HepG2 (cell line): Measurements from ENCODE around the gene EARS2. TPM values are rescaled to one million over a fixed set of nuclear protein-coding genes. Genes with fewer than 3 reads are reported as not detected.

Experiments used
- AFF4 ChIP-seq: sonication (generic); formaldehyde crosslinking; IDR thresholded peaks from 2 replicates; pipeline ENCODE4 v1.4.0; 2020; ENCODE audit warnings: missing genetic modification reagents
- AKAP8 ChIP-seq: sonication (generic); formaldehyde crosslinking; IDR thresholded peaks from 2 replicates; pipeline ENCODE4 v1.5.1; 2020; ENCODE audit warnings: mild to moderate bottlenecking, missing genetic modification reagents
- CREM ChIP-seq, 2 experiments: sonication (generic) in 1 of 2; formaldehyde crosslinking in 1 of 2; IDR thresholded peaks; 2 replicates each; pipeline versions ENCODE4 v1.4.0 to v1.6.1; 2016 to 2020; ENCODE audit warnings: antibody characterized with exemption in 1 of 2, mild to moderate bottlenecking in 1 of 2, missing genetic modification reagents in 1 of 2
- ELF3 ChIP-seq: IDR thresholded peaks from 2 replicates; pipeline ENCODE4 v1.6.1; 2016; ENCODE audit warnings: missing genetic modification reagents, missing compliant biosample characterization
- HES4 ChIP-seq: sonication (generic); formaldehyde crosslinking; IDR thresholded peaks from 2 replicates; pipeline ENCODE4 v1.9.0; 2021; ENCODE audit warnings: mild to moderate bottlenecking, missing genetic modification reagents, borderline replicate concordance
- HOXD1 ChIP-seq: sonication (generic); formaldehyde crosslinking; IDR thresholded peaks from 2 replicates; pipeline ENCODE4 v1.5.0; 2020; ENCODE audit warnings: missing genetic modification reagents
- MAX ChIP-seq: IDR thresholded peaks from 2 replicates; pipeline ENCODE4 v1.6.1; 2012; ENCODE audit warnings: inconsistent platforms
- NCOA1 ChIP-seq: sonication (generic); formaldehyde crosslinking; IDR thresholded peaks from 2 replicates; pipeline ENCODE4 v1.9.0; 2021; ENCODE audit warnings: missing genetic modification reagents
- NFYC ChIP-seq: IDR thresholded peaks from 2 replicates; pipeline ENCODE4 v1.6.1; 2016; ENCODE audit warnings: missing genetic modification reagents, missing compliant biosample characterization
- RFX5 ChIP-seq: IDR thresholded peaks from 2 replicates; pipeline ENCODE4 v1.6.1; 2011; ENCODE audit warnings: low read depth, low read length, improper control_type of control experiment
- RXRA ChIP-seq: sonication (generic); formaldehyde crosslinking; IDR thresholded peaks from 2 replicates; pipeline ENCODE4 v1.5.1; 2020; ENCODE audit warnings: missing genetic modification reagents
- TRIM24 ChIP-seq: sonication (generic); formaldehyde crosslinking; IDR thresholded peaks from 2 replicates; pipeline ENCODE4 v1.8.0; 2022; ENCODE audit warnings: mild to moderate bottlenecking, missing genetic modification reagents
- ZKSCAN1 ChIP-seq: fragments of 150-350 bp; IDR thresholded peaks from 2 replicates; pipeline ENCODE4 v1.6.1; 2014; ENCODE audit warnings: low read length
- ZMAT5 ChIP-seq: sonication (generic); formaldehyde crosslinking; IDR thresholded peaks from 2 replicates; pipeline ENCODE4 v1.5.0; 2020; ENCODE audit warnings: mild to moderate bottlenecking, low read depth, missing genetic modification reagents, borderline replicate concordance
- ZNF383 ChIP-seq: sonication (generic); formaldehyde crosslinking; IDR thresholded peaks from 2 replicates; pipeline ENCODE4 v1.4.0; 2020; ENCODE audit warnings: missing genetic modification reagents, mild to moderate bottlenecking, borderline replicate concordance
- ZNF431 ChIP-seq: sonication (generic); formaldehyde crosslinking; IDR thresholded peaks from 2 replicates; pipeline ENCODE4 v1.9.0; 2022; ENCODE audit warnings: missing genetic modification reagents, low read depth, mild to moderate bottlenecking, borderline replicate concordance
- ZNF550 ChIP-seq: sonication (generic); formaldehyde crosslinking; IDR thresholded peaks from 2 replicates; pipeline ENCODE4 v1.4.0; 2020; ENCODE audit warnings: mild to moderate bottlenecking, missing genetic modification reagents, borderline replicate concordance
- ZNF75D ChIP-seq: sonication (generic); formaldehyde crosslinking; IDR thresholded peaks from 2 replicates; pipeline ENCODE4 v1.8.1; 2023; ENCODE audit warnings: missing genetic modification reagents, mild to moderate bottlenecking, borderline replicate concordance
- ZSCAN20 ChIP-seq: sonication (generic); formaldehyde crosslinking; IDR thresholded peaks from 2 replicates; pipeline ENCODE4 v1.4.0; 2020; ENCODE audit warnings: missing genetic modification reagents, mild to moderate bottlenecking, borderline replicate concordance
- polyA plus RNA-seq, 8 experiments: library from polyadenylated mRNA; depleted of rRNA in 3 of 8; stranded (reverse) in 7 of 8; unstranded in 1 of 8; fragments of >200 nt; fragmentation: Illumina TruSeq in 4 of 8; extraction: Trizol in 4 of 8; gene quantifications; 2 replicates each; pipeline versions ENCODE4 v1.2.1 to v1.2.3, GENCODE V29; 2011 to 2016; ENCODE audit warnings: low read depth in 4 of 8, missing spikeins in 1 of 8, mixed read lengths in 1 of 8; ENCODE audit not compliant: insufficient read depth in 1 of 8
- total RNA-seq, 5 experiments: library from RNA; depleted of rRNA; stranded (reverse); fragments of >200 nt; fragmentation: Illumina TruSeq; extraction: Trizol; gene quantifications; 2 replicates each; pipeline ENCODE4 v1.2.3, GENCODE V29; 2016; ENCODE audit warnings: low read depth in 1 of 5
- TF ChIP-seq, protein P1 (sequence below): sonication (generic); formaldehyde crosslinking; IDR thresholded peaks from 2 replicates; pipeline ENCODE4 v1.5.0; 2020; ENCODE audit warnings: mild to moderate bottlenecking, missing genetic modification reagents
- TF ChIP-seq, protein P2 (sequence below): sonication (generic); formaldehyde crosslinking; IDR thresholded peaks from 2 replicates; pipeline ENCODE4 v1.5.0; 2020; ENCODE audit warnings: missing genetic modification reagents

The EARS2 gene
- total and polyA plus RNA-seq, 2 of the 13 experiments (the other 11 are each of a cell fraction or from before 2014, with no cell fraction given) = 49.4 to 80.4 TPM

- TF ChIP-seq, protein P1, sequence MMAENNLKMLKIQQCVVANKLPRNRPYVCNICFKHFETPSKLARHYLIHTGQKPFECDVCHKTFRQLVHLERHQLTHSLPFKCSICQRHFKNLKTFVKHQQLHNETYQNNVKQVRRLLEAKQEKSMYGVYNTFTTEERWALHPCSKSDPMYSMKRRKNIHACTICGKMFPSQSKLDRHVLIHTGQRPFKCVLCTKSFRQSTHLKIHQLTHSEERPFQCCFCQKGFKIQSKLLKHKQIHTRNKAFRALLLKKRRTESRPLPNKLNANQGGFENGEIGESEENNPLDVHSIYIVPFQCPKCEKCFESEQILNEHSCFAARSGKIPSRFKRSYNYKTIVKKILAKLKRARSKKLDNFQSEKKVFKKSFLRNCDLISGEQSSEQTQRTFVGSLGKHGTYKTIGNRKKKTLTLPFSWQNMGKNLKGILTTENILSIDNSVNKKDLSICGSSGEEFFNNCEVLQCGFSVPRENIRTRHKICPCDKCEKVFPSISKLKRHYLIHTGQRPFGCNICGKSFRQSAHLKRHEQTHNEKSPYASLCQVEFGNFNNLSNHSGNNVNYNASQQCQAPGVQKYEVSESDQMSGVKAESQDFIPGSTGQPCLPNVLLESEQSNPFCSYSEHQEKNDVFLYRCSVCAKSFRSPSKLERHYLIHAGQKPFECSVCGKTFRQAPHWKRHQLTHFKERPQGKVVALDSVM (CRISPR knock-in tag) = peak; percentile 86
- TF ChIP-seq TRIM24 (CRISPR knock-in tag) (no peak), CREM (IDR thresholded peaks at IDR 0.05) (peak; percentile 49; the same call in 1 of the 2 replicates), CREM (CRISPR knock-in tag; IDR thresholded peaks at IDR 0.05) (peak; percentile 46; the same call in 1 of the 2 replicates), AKAP8 (peak; percentile 81; the same call in 1 of the 2 replicates), ZNF550 (CRISPR knock-in tag) (peak; percentile 92), ZSCAN20 (CRISPR knock-in tag) (peak; percentile 99; the same call in 1 of the 2 replicates), HOXD1 (CRISPR knock-in tag) (peak; percentile 90; the same call in 1 of the 2 replicates), ZMAT5 (CRISPR knock-in tag) (no peak), RFX5 (no peak), RXRA (peak; percentile 75), HES4 (peak; percentile 79), NCOA1 (CRISPR knock-in tag) (no peak), ZNF383 (CRISPR knock-in tag) (peak; percentile 82; the same call in 1 of the 2 replicates), ZNF431 (peak; percentile 60; the same call in 1 of the 2 replicates), ZNF75D (CRISPR knock-in tag) (0 out of 2 replicates have a peak, but pooled peaks have one; percentile 82), ZKSCAN1 (0 out of 2 replicates have a peak, but pooled peaks have one; percentile 46), AFF4 (CRISPR knock-in tag) (peak; percentile 79; the same call in 1 of the 2 replicates), MAX (peak; percentile 96), ELF3 (peak; percentile 92), NFYC (CRISPR knock-in tag) (peak; percentile 61)
- TF ChIP-seq, protein P2, sequence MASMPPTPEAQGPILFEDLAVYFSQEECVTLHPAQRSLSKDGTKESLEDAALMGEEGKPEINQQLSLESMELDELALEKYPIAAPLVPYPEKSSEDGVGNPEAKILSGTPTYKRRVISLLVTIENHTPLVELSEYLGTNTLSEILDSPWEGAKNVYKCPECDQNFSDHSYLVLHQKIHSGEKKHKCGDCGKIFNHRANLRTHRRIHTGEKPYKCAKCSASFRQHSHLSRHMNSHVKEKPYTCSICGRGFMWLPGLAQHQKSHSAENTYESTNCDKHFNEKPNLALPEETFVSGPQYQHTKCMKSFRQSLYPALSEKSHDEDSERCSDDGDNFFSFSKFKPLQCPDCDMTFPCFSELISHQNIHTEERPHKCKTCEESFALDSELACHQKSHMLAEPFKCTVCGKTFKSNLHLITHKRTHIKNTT (CRISPR knock-in tag) = peak; percentile 99
Measured at GRCh38 chr16:23595951-23596720, 39.0 kb upstream of the EARS2 start, which contains the start of gene NDUFAB1 (continued).
